GM12878 (cell line): ENCODE data around the gene MYCBP2.

ENCODE experiments used
- ATF3 ChIP-seq: IDR thresholded peaks from 2 replicates; pipeline ENCODE4 v1.6.1; 2011; ENCODE audit warnings: low read depth, mild to moderate bottlenecking, low read length, moderate library complexity, borderline replicate concordance; ENCODE audit errors: extremely low read depth
- CHD4 ChIP-seq: fragments of 200-600 bp; sonication (generic); IDR thresholded peaks from 2 replicates; pipeline ENCODE4 v1.6.1; 2016; ENCODE audit warnings: mild to moderate bottlenecking
- CREM ChIP-seq: IDR thresholded peaks from 2 replicates; pipeline ENCODE4 v1.6.1; 2014; ENCODE audit warnings: antibody characterized with exemption, low read depth
- CTCF ChIP-seq, 3 experiments: IDR thresholded peaks in 2 of 3; conservative IDR thresholded peaks in 1 of 3; 2 replicates each; pipeline ENCODE4 v1.5.1; 2011; ENCODE audit warnings: low read depth in 3 of 3, low read length in 3 of 3, mild to moderate bottlenecking in 3 of 3, control low read depth in 2 of 3, moderate library complexity in 2 of 3, inconsistent platforms in 1 of 3, mixed read lengths in 1 of 3; ENCODE audit not compliant: control insufficient read depth in 2 of 3, insufficient read depth in 1 of 3; ENCODE audit errors: extremely low read depth in 1 of 3
- DPF2 ChIP-seq: fragments of 450-650 bp; IDR thresholded peaks from 2 replicates; pipeline ENCODE4 v1.6.1; 2017; ENCODE audit warnings: mild to moderate bottlenecking
- EP300 ChIP-seq, 2 experiments: fragments of 150-350 bp in 1 of 2; IDR thresholded peaks; 2 replicates each; pipeline ENCODE4 v1.6.1; 2011 to 2012; ENCODE audit warnings: low read depth in 2 of 2, low read length in 2 of 2, borderline replicate concordance in 1 of 2, improper control_type of control experiment in 1 of 2, inconsistent platforms in 1 of 2; ENCODE audit not compliant: control insufficient read depth in 1 of 2
- GABPA ChIP-seq: IDR thresholded peaks from 2 replicates; pipeline ENCODE4 v1.6.1; 2014; ENCODE audit warnings: antibody characterized with exemption, low read depth, mild to moderate bottlenecking, inconsistent platforms
- MTA3 ChIP-seq: IDR thresholded peaks from 2 replicates; pipeline ENCODE4 v1.6.1; 2012; ENCODE audit warnings: low read length, inconsistent platforms, borderline replicate concordance
- NFYB ChIP-seq: IDR thresholded peaks from 2 replicates; pipeline ENCODE4 v1.6.1; 2011; ENCODE audit warnings: low read depth, mild to moderate bottlenecking, low read length, improper control_type of control experiment, moderate library complexity; ENCODE audit not compliant: insufficient read depth
- SIN3A ChIP-seq: IDR thresholded peaks from 2 replicates; pipeline ENCODE4 v1.6.1; 2012; ENCODE audit warnings: low read depth, low read length, improper control_type of control experiment
- SMARCA5 ChIP-seq: fragments of 450-650 bp; IDR thresholded peaks from 2 replicates; pipeline ENCODE4 v1.6.1; 2017; ENCODE audit warnings: mild to moderate bottlenecking
- SRF ChIP-seq, 2 experiments: IDR thresholded peaks; 2 replicates each; pipeline ENCODE4 v1.6.1; 2011; ENCODE audit warnings: low read depth in 2 of 2, low read length in 2 of 2, mild to moderate bottlenecking in 1 of 2, moderate library complexity in 1 of 2

- TF ChIP-seq CHD4 (no peak), NFYB (no peak), EP300 (IDR thresholded peaks at IDR 0.05; ENCODE audit: borderline replicate concordance in 1 of 2, control insufficient read depth in 1 of 2, low read depth in 2 of 2, low read length in 2 of 2) (no peak), SIN3A (no peak), CREM (no peak), MTA3 (no peak), CTCF (IDR thresholded peaks at IDR 0.05 in 2 of 3, conservative IDR thresholded peaks at IDR 0.05 in 1 of 3; ENCODE audit: control insufficient read depth in 2 of 3, extremely low read depth in 1 of 3, insufficient read depth in 1 of 3, low read depth in 3 of 3, low read length in 3 of 3) (no peak), ATF3 (no peak), GABPA (no peak), SMARCA5 (no peak), DPF2 (no peak), SRF (IDR thresholded peaks at IDR 0.05; ENCODE audit: low read depth in 2 of 2, low read length in 2 of 2) (no peak)
Observed at GRCh38 chr13:77222000-77222690, 104.7 kb downstream of the MYCBP2 start.
